Memory B cell (primary cell): ENCODE data around the gene FAM229B.
"Not testable (repeated sequence)": the region's sequence is repeated elsewhere in the genome, so short reads cannot be mapped to it uniquely, and the experiment has no call there.

Experiments
- ATAC-seq: fragments of 150-1000 bp; cut with Tn5 transposase; 2 replicates; pipeline ENCODE4 v1.10.0; 2021; ENCODE audit warnings: low read depth, mild to moderate bottlenecking, moderate library complexity
- DNase-seq, 2 donors: peaks; one replicate each; pipeline ENCODE4 v3.0.0; 2022; ENCODE audit warnings: low spot score in 2 of 2
- H3K27ac Mint-ChIP-seq: one replicate; pipeline ENCODE4 v1.8.0; 2022; ENCODE audit warnings: mild to moderate bottlenecking, moderate library complexity, mixed read lengths
- H3K27me3 Mint-ChIP-seq: one replicate; pipeline ENCODE4 v1.8.0; 2022; ENCODE audit warnings: mixed read lengths
- H3K36me3 Mint-ChIP-seq: one replicate; pipeline ENCODE4 v1.8.0; 2022; ENCODE audit warnings: mild to moderate bottlenecking, mixed read lengths
- H3K4me1 Mint-ChIP-seq: one replicate; pipeline ENCODE4 v1.8.0; 2022; ENCODE audit warnings: mixed read lengths
- H3K4me3 Mint-ChIP-seq: one replicate; pipeline ENCODE4 v1.8.0; 2022; ENCODE audit warnings: mild to moderate bottlenecking, moderate library complexity, mixed read lengths
- H3K9me3 Mint-ChIP-seq: one replicate; pipeline ENCODE4 v1.8.0; 2022; ENCODE audit warnings: mixed read lengths

FAM229B gene

DNA sequence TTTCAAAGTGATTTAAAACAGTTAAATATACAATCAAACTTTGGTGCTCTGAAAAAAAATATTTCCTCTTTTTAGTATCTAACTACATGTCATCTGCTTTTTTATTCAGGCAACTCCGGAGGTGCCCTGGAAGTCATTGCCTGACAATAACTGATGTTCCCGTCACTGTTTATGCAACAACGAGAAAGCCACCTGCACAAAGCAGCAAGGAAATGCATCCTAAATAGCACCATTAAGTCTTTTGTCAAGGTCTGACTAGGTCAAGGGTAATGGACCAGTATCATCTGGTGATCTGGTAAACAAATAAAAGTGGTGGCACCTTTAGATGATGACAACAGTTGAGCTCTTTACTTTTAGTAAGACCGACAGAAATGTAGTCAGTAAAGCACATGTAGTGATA, 13.2 kb downstream of the FAM229B start:
- no peak overlapping the region for H3K4me3 Mint-ChIP-seq
- H3K4me1 Mint-ChIP-seq: no peaks in the 10 kb centered on the region
- peaks cover 3% of the 10 kb centered on the region for H3K9me3 Mint-ChIP-seq
- H3K27me3 Mint-ChIP-seq: peaks cover 2% of the 10 kb centered on the region
- DNase-seq (no peak), ATAC-seq (no peak)
- peaks cover 8% of the 10 kb centered on the region for H3K36me3 Mint-ChIP-seq
- no peak overlapping the region for H3K27ac Mint-ChIP-seq

DNA sequence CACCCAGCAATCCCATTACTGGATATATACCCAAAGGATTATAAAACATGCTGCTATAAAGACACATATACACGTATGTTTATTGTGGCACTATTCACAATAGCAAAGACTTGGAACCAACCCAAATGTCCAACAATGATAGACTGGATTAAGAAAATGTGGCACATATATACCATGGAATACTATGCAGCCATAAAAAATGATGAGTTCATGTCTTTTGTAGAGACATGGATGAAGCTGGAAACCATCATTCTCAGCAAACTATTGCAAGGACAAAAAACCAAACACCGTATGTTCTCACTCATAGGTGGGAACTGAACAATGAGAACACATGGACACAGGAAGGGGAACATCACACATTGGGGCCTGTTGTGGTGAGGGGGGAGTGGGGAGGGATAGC, 18.6 kb downstream of the FAM229B start:
- ATAC-seq, DNase-seq, H3K4me1 Mint-ChIP-seq, H3K27ac Mint-ChIP-seq, H3K9me3 Mint-ChIP-seq, H3K27me3 Mint-ChIP-seq, H3K36me3 Mint-ChIP-seq, H3K4me3 Mint-ChIP-seq: not testable (repeated sequence)

DNA sequence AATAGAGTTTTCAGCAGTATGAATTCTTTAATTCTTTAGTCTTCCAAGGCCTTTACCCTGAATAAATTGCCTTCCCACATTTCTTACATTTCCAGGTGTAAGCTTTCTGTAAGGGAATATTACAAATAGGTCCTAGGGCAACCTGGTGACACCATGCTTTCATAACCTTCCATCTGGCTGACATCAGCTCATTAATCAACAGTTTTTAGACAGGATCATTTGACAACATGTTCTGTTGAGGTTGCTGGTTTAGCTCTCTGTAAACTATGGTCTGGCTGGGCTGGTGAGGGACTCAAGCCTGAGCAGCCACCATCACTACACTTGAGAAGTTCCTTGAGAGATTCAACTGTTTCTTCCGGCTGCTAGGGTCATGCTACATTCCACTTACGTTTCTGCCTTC, 19.2 kb downstream of the FAM229B start:
- peaks cover 3% of the 10 kb centered on the region for H3K9me3 Mint-ChIP-seq
- no peak overlapping the region for H3K27ac Mint-ChIP-seq
- peaks cover 4% of the 10 kb centered on the region for H3K36me3 Mint-ChIP-seq
- H3K4me1 Mint-ChIP-seq: no peaks in the 10 kb centered on the region
- DNase-seq: no peak
- ATAC-seq: no peak
- no peak overlapping the region for H3K4me3 Mint-ChIP-seq
- peaks cover 2% of the 10 kb centered on the region for H3K27me3 Mint-ChIP-seq

DNA sequence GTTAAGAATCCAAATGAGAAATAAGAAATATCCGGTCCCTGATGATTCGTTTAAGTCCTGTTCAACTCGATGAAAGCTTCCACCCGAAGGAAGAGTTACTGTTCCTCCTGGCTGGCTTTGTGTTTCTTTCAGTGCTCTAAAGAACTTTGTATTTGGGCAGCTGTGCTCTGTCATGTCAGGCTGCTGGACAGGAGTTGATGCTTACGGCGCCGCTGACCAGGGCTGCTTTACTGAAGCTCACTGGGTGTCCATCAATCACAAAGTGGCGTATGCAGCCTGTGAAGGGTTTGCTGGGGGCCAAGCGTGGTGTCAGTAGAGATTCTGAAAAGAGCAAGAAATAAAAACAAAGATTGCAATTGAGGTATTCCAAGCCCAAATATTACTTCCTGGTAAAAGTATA, 21.9 kb downstream of the FAM229B start:
- peaks cover 3% of the 10 kb centered on the region for H3K9me3 Mint-ChIP-seq
- H3K27ac Mint-ChIP-seq: no peak overlapping the region
- no peak overlapping the region for H3K4me3 Mint-ChIP-seq
- H3K4me1 Mint-ChIP-seq: no peaks in the 10 kb centered on the region
- H3K36me3 Mint-ChIP-seq: peaks cover 1% of the 10 kb centered on the region
- ATAC-seq: no peak
- peaks cover 3% of the 10 kb centered on the region for H3K27me3 Mint-ChIP-seq
- no peak for DNase-seq

DNA sequence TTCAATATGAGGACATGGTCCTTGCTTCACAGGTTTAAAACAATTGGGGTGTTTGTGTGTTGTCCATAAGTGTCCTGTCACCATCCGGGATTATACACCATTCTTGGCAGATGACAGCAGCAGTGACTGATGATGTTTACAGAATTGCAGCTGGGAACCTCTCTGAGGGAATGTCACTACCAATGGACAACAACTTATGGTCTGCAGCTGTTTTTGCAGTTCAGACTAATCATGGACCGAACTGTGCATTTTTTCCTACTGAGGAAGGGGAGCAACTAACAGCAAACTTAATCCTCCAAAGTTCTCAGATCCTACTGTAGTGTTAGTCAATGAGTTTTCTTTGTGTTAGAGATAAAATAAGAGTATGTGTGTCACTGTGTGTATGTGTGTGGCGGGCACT, 26.0 kb downstream of the FAM229B start:
- H3K9me3 Mint-ChIP-seq: no peaks in the 10 kb centered on the region
- peaks cover 6% of the 10 kb centered on the region for H3K27me3 Mint-ChIP-seq
- H3K4me1 Mint-ChIP-seq: no peaks in the 10 kb centered on the region
- no peak overlapping the region for H3K4me3 Mint-ChIP-seq
- no peak for ATAC-seq
- no peak for DNase-seq
- H3K27ac Mint-ChIP-seq: no peak overlapping the region
- no peaks in the 10 kb centered on the region for H3K36me3 Mint-ChIP-seq

DNA sequence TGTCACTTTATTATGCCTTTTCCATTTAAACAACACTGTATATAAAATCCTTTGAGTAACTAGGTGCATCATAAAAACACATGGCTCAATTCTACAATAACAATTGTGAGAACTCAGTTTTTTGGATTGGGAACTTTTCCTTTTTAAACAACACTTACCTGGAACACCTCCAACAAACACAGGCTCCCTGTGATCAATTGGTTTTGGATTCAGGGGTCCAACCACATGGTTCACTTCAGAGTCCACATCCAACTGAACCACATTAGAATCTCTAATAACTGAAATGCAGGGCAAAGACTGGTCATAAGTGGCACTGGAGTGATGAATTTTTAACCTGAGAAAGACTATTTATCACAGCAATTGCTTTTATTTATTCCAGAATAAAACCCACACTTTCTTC, 26.5 kb downstream of the FAM229B start:
- DNase-seq: no peak
- no peak for ATAC-seq
- Mint-ChIP-seq H3K4me1 (no peaks in the 10 kb centered on the region), H3K4me3 (no peak overlapping the region), H3K9me3 (no peaks in the 10 kb centered on the region), H3K36me3 (no peaks in the 10 kb centered on the region), H3K27ac (no peak overlapping the region), H3K27me3 (peaks cover 6% of the 10 kb centered on the region)

DNA sequence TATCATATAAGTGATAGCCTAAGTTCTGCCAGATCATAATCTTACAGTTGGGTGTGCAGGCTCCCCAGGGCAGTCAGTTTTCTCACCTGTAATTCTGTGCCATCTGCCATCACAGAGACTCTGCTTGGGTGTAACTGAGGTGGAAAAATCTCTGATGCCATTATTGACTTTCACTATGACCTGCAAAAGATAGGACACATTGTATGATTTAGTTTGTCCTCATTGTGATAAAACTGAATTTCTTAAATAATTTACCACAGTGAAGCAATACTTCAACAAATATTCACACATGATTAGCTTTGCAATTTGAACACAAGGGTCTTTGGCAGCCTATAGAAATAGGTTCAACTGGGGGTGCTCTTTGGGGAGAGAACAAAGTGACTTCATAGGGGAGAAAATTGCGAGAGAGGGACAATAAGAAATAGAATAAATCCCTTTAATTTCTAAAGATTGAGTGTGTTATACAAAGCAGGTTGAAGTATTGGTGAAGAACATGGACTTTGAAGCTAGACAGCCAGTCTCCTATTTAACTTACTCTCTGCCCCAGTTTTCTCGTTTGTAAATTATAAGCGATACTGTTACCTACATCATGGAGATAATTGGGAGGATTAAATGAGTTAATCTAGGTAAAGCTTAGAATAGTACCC, 27.3 kb downstream of the FAM229B start:
- Mint-ChIP-seq H3K9me3 (no peaks in the 10 kb centered on the region), H3K36me3 (no peaks in the 10 kb centered on the region), H3K4me3 (no peak overlapping the region), H3K27ac (no peak overlapping the region), H3K27me3 (peaks cover 6% of the 10 kb centered on the region), H3K4me1 (no peaks in the 10 kb centered on the region)
- DNase-seq (no peak), ATAC-seq (no peak)

DNA sequence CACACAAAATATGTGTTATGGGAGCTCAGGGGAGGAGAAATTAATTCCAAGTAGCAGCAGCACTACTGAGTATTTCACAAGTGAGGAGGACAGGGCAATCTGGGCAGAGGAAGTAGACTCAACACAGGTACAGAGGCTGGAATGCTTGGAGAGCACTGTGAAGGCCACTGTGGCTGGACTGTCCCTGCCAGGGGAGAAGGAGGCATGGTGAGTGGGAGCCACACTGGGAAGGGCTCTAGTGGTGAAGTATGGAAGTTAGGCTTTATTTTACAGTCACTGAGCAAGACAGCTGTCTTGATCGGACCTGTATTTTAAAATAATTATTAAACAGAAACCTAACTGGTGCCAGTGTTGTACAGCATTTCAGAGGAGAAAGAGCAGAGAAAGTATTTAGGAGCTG, 28.8 kb downstream of the FAM229B start:
- H3K27me3 Mint-ChIP-seq: peaks cover 6% of the 10 kb centered on the region
- no peak for ATAC-seq
- no peak overlapping the region for H3K27ac Mint-ChIP-seq
- no peak overlapping the region for H3K4me3 Mint-ChIP-seq
- H3K4me1 Mint-ChIP-seq: no peaks in the 10 kb centered on the region
- no peak for DNase-seq
- H3K9me3 Mint-ChIP-seq: no peaks in the 10 kb centered on the region
- H3K36me3 Mint-ChIP-seq: no peaks in the 10 kb centered on the region

DNA sequence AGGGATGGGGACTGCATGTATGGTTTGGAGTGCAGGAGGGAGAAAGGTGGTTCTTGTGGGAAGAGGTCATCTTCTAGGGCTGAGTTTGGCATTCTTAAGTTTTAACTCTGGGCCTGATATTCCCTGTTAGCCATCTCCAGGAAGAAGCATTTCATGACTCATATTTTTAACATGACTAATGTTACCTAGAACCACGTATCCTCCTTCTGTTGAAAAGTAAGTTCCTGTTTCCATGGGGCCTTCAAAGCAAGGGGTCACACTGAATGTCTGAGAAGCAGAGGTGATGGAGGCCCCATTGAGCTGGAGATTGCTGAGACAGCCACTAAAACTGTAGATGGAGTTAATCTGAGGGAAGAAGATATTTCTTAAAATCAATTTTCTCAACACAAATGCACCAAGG, 30.2 kb downstream of the FAM229B start:
- DNase-seq: no peak
- no peaks in the 10 kb centered on the region for H3K4me1 Mint-ChIP-seq
- H3K27me3 Mint-ChIP-seq: peaks cover 5% of the 10 kb centered on the region
- H3K27ac Mint-ChIP-seq: no peak overlapping the region
- H3K4me3 Mint-ChIP-seq: no peak overlapping the region
- no peaks in the 10 kb centered on the region for H3K36me3 Mint-ChIP-seq
- H3K9me3 Mint-ChIP-seq: no peaks in the 10 kb centered on the region
- ATAC-seq: no peak

DNA sequence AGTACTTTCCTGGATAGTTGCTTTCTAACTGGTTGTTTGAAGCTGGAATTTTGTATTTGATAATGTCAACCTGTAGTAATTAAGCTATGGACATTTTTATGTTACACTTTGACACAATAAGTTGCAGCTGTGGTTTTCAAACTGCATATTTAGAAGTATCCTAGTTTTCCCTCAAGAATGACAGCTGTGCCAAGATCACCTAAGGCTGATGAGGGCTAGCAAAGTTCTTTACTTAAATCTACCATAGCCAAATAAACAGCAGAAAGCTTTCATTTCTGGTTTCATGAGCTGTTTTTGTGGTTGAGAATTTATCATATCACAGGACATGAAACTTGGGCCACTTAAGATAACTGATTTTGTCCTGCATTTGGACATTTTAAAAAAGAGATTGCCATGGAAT, 30.6 kb downstream of the FAM229B start:
- peaks cover 6% of the 10 kb centered on the region for H3K27me3 Mint-ChIP-seq
- no peak for DNase-seq
- no peaks in the 10 kb centered on the region for H3K36me3 Mint-ChIP-seq
- H3K4me3 Mint-ChIP-seq: no peak overlapping the region
- ATAC-seq: no peak
- H3K27ac Mint-ChIP-seq: no peak overlapping the region
- peaks cover 1% of the 10 kb centered on the region for H3K4me1 Mint-ChIP-seq
- H3K9me3 Mint-ChIP-seq: no peaks in the 10 kb centered on the region

DNA sequence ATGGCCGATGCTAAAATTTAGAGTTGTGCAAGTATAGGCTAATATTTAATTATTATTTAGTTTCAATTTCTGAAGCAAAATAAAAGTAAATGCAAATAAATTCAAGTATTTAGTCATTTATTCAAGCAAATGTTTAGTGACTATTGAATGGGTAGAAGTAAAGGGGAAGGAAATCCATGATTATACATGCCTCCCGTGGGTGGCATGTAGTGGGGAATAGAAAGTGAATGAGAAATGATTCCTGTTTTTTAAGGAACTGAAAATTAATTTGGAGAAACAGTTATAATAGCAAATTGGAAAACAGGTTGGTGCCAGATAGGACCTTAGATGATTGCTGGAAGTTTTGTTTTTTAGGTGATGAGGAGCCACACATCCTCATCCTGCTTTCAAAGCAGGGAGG, 35.4 kb downstream of the FAM229B start:
- Mint-ChIP-seq H3K9me3 (no peaks in the 10 kb centered on the region), H3K4me1 (peaks cover 2% of the 10 kb centered on the region), H3K36me3 (no peaks in the 10 kb centered on the region), H3K27me3 (peaks cover 8% of the 10 kb centered on the region), H3K27ac (no peak overlapping the region), H3K4me3 (no peak overlapping the region)
- DNase-seq (no peak), ATAC-seq (no peak)

DNA sequence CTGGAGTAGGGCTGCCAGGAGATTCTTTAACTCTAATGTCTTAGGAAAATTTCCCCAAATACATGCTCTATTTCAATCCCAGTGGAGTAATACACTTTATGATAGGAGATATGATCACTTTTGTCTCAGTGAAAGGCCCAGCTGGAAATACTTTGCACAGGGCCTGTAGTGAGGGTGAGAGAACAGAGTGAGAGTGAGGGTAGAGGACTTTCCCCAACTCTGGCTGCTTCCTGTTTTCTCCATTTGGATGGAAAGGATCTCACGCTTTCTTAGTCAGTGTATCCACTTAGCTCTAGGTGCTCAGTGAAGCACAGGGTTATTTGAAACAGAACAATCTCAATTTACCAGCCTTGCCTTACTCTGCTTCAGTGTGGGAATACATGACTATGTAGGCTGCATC, 36.6 kb downstream of the FAM229B start:
- H3K4me3 Mint-ChIP-seq: no peak overlapping the region
- no peaks in the 10 kb centered on the region for H3K9me3 Mint-ChIP-seq
- ATAC-seq (no peak), DNase-seq (no peak)
- H3K4me1 Mint-ChIP-seq: peaks cover 2% of the 10 kb centered on the region
- peaks cover 12% of the 10 kb centered on the region for H3K27me3 Mint-ChIP-seq
- H3K27ac Mint-ChIP-seq: no peak overlapping the region
- H3K36me3 Mint-ChIP-seq: no peaks in the 10 kb centered on the region

DNA sequence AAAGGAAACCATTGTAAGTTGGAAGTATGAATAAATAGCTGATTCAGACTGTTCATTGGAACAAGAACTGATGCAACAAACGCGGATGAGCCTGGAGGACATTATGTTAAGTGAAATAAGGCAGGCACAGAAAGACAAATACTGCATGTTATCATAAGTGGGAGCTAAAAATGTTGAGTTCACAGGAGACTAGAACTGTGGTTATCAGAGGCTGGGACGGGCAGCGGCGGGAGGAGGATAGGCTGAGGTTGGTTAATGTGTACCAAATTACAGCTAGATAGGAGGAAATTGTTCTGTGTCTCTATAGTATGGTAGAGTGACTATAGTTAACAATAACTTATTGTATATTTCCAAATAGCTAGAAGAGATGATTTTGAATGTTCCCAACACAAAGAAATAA, 40.8 kb downstream of the FAM229B start:
- DNase-seq: no peak
- H3K27ac Mint-ChIP-seq: no peak overlapping the region
- H3K9me3 Mint-ChIP-seq: no peaks in the 10 kb centered on the region
- no peak overlapping the region for H3K4me3 Mint-ChIP-seq
- H3K4me1 Mint-ChIP-seq: no peaks in the 10 kb centered on the region
- peaks cover 8% of the 10 kb centered on the region for H3K27me3 Mint-ChIP-seq
- H3K36me3 Mint-ChIP-seq: no peaks in the 10 kb centered on the region
- ATAC-seq: no peak

DNA sequence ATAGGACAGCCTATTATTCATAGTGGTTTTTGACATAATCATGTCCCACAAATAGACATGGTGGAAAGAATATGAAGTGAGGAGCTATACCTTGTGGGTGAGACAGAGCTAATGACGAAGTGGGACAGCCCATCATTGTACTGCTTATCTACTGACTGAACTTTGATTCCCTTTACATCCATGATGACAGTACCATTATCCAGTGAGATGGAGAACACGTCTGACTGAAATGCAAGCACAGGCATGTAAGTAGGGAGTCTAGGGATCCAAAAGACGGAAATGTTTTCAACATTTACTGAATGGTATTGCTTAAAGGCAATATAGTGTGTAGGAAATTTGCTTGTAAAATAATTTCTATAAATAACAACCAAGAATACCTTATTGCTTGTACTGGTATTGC, 43.5 kb downstream of the FAM229B start:
- H3K4me3 Mint-ChIP-seq: no peak overlapping the region
- no peak for ATAC-seq

DNA sequence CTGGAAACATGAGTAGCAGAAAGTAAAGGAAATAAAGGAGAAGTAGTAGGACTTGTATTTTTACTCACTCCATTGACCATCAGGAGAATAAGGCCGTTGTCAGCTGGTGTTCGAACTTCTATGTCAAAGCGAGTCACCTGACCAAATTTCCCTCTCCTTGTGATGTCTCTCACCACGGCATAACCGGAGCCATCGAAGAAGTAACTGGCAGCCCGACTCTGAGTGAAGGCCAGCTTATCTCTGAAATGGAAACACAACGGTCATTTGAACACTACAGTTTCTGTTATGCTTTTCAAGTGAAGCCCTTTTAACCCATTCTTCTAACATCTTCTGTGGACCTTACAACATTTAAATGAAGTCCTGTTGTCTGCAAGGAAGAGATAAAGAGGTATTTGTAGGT, 51.7 kb downstream of the FAM229B start:
- H3K4me1 Mint-ChIP-seq: peaks cover under 1% of the 10 kb centered on the region
- no peaks in the 10 kb centered on the region for H3K36me3 Mint-ChIP-seq
- H3K4me3 Mint-ChIP-seq: no peak overlapping the region
- DNase-seq: no peak
- H3K9me3 Mint-ChIP-seq: no peaks in the 10 kb centered on the region
- peaks cover 2% of the 10 kb centered on the region for H3K27me3 Mint-ChIP-seq
- no peak for ATAC-seq
- no peak overlapping the region for H3K27ac Mint-ChIP-seq

More for the DNA sequence above, 43.5 kb downstream of the FAM229B start:
- Mint-ChIP-seq H3K4me1 (no peaks in the 10 kb centered on the region), H3K36me3 (no peaks in the 10 kb centered on the region), H3K9me3 (no peaks in the 10 kb centered on the region), H3K27ac (no peak overlapping the region), H3K27me3 (peaks cover 8% of the 10 kb centered on the region)
- no peak for DNase-seq
